IPS-18c (cell line): ENCODE measurements around the gene GOLGA6A.

ENCODE experiments used
- H3K4me3 ChIP-seq: 2 replicates; pipeline ENCODE4 v1.7.0; 2013; ENCODE audit warnings: low read depth, mild to moderate bottlenecking, low read length, moderate library complexity; ENCODE audit not compliant: insufficient read depth
- H3K9me3 ChIP-seq: one replicate; pipeline ENCODE4 v1.6.1; 2013; ENCODE audit warnings: mild to moderate bottlenecking, low read length, moderate library complexity; ENCODE audit not compliant: control insufficient read depth, insufficient read depth

Gene GOLGA6A

GRCh38 chr15:74043425-74044266 is 38.7 kb downstream of the GOLGA6A start:
- Histone ChIP-seq H3K9me3 (no peaks in the 10 kb centered on the region), H3K4me3 (no peak overlapping the region)

DNA sequence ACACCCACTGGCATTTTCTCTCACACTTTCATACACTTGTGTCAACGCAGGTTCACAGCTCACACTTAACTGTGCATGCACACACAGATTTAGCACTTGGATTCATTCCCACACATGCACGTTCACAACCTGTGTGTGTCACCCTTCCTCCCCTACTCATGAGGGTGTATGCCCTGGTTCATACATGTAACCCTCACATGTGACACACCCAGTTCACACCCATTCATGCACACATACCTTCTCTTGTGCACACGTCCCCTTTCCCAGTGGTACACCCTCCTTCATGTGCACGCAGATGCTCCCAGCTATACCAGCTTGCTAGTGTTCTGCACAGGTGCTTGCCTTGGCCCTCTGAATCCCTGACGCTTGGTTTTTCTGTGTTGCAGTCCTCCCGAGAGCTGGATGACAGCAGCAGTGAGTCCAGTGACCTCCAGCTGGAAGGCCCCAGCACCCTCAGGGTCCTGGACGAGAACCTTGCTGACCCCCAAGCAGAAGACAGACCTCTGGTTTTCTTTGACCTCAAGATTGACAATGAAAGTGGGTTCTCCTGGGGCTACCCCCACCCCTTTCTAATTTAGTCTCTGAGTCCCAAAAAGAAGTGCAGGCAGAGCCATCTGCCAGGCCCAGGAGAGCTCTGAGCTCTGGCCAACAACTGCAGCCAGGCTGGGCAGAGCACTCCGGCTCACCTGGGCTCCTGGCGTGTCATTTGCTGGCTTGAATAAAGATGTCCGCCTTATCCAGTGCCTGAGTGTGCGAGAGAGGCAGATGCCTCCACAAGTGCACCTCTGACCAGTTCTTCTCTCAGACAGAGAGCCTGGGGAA is 39.5 kb downstream of the GOLGA6A start:
- Histone ChIP-seq H3K4me3 (no peak overlapping the region), H3K9me3 (no peaks in the 10 kb centered on the region)

DNA sequence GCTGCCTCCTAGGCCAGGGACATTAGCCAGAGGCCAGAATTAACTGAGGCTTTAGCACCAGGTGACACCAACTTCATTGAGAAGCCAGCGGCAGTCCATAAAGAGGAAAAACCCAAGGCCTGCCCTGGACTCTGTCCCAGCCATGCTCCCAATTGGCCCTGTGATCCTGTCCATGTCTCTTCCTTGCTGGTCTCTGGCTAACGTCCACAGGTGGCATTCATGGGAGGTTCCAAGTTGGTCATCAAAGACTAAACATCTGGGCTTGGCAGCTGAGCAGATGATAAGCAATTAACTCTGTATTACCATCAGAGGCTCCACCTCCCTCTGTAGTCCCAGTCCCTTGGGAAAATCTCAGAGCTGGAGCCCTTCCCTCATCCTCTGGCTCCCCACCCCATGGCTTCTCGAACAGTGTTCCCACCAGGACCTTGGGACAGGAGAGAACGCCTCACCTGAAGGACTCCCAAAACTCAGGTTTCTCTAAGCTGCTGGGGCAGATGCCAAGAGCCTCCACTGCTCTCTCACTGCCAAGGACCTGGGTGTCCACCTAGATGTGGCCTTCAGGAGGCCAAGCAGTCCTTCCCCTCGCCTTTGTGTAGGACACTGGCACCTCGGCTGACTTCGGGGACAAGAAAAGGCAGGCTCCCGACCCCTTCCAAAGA is 40.4 kb downstream of the GOLGA6A start:
- no peak overlapping the region for H3K4me3 ChIP-seq

GRCh38 chr15:74041311-74041756 is 41.0 kb downstream of the GOLGA6A start:
- Histone ChIP-seq H3K4me3 (no peak overlapping the region), H3K9me3 (no peaks in the 10 kb centered on the region)

More for the DNA sequence above, 40.4 kb downstream of the GOLGA6A start:
- no peaks in the 10 kb centered on the region for H3K9me3 ChIP-seq

GRCh38 chr15:74040109-74040850 is 42.1 kb downstream of the GOLGA6A start:
- no peak overlapping the region for H3K4me3 ChIP-seq

GRCh38 chr15:74039656-74040010 is 42.7 kb downstream of the GOLGA6A start:
- no peak overlapping the region for H3K4me3 ChIP-seq
- H3K9me3 ChIP-seq, result no peaks in the 10 kb centered on the region

More at GRCh38 chr15:74040109-74040850, 42.1 kb downstream of the GOLGA6A start:
- H3K9me3 ChIP-seq, result no peaks in the 10 kb centered on the region

DNA sequence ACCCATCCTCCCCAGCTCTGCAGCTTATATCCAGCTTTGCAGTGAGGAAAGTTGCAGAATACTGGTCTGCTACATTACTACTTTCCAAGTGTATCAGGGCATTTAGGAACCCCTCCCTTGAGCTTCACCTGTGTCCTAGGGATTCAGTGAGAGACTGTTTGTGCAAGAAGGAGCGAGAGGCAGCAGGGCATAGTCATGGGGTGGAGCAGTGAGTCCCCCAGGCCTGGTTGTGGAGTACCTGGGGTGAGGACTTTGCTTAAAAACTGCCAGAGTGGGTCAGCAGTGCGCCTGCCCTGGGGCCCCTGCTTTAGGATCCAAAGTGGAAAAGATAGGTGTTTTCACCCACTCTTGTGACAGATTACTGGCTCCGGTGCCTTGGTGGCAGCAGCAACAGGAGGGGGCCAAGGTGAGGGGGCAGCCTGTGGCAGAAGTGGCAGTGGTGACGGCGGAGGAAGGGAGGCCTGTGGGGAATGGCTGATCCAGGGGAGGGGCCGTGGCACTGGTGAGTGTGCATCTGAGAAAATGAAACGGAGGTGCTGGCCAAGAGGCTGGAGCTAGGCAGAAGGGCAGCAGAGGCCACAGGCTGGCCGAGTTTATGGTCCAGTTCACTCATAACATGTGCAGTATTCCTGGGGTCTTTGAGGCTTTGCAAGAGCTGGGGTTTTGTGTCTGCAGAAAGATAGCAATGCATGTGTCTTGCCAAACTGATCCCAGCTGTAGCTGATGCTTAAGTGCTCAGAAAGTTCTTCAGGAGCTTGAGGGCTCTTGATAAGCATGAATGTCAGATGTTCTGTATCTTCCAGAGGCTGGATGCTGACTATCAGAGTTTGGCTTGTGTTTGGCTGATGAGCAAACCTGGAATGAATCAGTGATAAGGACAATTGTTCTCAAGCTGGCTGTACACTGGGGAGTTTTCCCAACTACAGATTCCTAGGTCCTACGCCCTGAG is 43.4 kb downstream of the GOLGA6A start:
- Histone ChIP-seq H3K4me3 (no peak overlapping the region), H3K9me3 (no peaks in the 10 kb centered on the region)

GRCh38 chr15:74037171-74038117 is 44.9 kb downstream of the GOLGA6A start:
- H3K4me3 ChIP-seq, result no peak overlapping the region
- H3K9me3 ChIP-seq, result no peaks in the 10 kb centered on the region

GRCh38 chr15:74036271-74037170 is 45.8 kb downstream of the GOLGA6A start:
- Histone ChIP-seq H3K9me3 (no peaks in the 10 kb centered on the region), H3K4me3 (no peak overlapping the region)

DNA sequence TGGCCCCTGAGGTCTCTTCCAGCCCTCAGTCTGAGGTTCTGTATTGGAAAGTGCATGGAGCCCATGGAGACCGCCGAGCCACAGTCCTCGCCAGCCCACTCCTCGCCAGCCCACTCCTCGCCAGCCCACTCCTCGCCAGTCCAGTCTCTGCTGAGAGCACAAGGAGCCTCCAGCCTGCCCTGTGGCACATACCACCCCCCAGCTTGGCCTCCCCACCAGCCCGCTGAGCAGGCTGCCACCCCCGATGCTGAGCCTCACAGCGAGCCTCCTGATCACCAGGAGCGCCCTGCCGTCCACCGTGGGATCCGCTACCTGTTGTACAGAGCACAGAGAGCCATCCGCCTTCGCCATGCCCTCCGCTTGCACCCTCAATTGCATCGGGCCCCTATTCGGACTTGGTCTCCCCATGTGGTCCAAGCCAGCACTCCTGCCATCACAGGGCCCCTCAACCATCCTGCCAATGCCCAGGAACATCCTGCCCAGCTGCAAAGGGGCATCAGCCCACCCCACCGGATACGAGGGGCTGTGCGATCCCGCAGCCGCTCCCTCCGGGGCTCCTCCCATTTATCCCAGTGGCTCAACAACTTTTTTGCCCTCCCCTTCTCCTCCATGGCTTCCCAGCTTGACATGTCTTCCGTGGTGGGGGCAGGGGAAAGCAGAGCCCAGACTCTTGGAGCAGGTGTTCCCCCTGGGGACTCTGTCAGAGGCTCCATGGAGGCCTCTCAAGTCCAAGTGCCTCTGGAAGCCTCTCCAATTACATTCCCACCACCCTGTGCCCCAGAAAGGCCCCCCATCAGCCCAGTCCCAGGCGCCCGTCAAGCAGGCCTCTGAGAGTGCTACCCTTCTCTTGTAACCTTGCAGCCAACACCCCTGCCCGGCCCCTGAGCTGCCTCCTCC is 47.0 kb downstream of the GOLGA6A start:
- Histone ChIP-seq H3K4me3 (no peak overlapping the region), H3K9me3 (no peaks in the 10 kb centered on the region)

GRCh38 chr15:74034206-74034755 is 48.1 kb downstream of the GOLGA6A start:
- Histone ChIP-seq H3K9me3 (no peaks in the 10 kb centered on the region), H3K4me3 (no peak overlapping the region)

DNA sequence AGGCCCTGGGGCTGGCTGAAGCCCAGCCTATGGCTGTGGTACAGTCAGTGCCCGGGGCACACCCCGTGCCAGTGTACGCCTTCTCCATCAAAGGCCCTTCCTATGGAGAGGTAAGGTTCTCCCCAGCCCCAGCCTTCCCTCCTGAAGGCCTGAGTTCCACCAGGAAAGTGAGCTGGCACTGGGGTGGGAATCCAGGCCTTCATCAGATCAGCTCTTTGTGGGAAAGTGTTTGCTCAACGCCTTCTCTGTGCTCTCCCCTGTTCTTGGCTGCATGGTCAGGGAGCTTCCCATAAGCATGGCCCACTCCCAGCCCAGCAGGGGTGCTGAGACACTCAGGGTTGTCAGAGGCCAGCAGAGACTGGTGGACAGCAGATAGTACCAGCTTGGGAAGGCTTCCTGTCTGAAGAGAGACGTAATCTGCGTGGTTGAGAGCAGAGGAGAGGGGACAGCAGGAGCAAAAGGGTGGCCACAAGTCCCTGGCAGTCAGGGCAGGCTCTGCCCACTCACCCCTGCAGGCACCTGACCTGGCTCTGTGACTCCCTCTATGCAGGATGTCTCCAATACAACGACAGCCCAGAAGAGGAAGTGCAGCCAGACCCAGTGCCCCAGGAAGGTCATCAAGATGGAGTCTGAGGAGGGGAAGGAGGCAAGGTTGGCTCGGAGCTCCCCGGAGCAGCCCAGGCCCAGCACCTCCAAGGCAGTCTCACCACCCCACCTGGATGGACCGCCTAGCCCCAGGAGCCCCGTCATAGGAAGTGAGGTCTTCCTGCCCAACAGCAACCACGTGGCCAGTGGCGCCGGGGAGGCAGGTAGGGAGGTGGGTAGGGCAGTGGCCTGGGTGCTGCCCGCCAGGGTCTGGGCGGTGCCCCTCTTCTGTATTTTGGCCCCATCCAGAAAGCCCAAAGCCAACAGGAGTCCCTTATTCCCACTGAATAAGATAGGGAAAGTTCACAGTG is 49.5 kb downstream of the GOLGA6A start:
- Histone ChIP-seq H3K9me3 (no peaks in the 10 kb centered on the region), H3K4me3 (no peak overlapping the region)
